ENCODE results near the gene LCN10.

Gene LCN10

DNA sequence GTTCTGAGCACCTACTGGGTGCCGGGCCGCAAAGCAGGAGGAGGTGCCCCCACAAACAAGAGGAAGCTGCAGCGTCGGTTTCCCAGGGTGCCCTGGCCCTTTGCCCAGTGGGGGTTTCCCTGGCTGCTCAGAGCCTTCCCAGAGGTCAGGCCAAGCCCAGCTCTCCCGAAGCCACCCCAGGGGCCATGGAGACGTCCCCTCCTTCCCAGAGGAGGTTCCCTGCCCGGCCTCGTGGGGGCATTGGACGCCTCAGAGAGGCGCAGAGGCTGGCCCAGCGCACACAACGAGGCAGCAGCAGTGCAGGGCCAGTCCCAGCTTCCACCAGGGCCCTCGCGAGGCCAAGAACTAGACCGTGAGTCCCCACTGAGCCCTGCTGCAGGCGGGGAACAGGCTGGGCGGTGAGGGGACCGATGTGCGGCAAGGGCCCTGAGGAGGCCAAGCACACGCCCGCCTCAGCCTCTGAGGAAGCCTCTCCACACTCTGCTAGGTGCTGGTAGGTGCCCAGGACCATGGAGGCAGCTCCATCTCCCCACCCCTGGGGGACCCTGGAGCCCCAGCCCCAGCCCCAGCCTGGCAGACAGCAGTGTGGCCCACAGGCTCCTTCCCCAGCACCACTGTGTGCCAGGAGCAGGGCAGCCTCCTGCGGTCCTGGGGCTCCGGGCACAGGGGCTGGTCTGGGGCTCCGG, 23.4 kb downstream of the LCN10 start:
- TF ChIP-seq, protein P1, sequence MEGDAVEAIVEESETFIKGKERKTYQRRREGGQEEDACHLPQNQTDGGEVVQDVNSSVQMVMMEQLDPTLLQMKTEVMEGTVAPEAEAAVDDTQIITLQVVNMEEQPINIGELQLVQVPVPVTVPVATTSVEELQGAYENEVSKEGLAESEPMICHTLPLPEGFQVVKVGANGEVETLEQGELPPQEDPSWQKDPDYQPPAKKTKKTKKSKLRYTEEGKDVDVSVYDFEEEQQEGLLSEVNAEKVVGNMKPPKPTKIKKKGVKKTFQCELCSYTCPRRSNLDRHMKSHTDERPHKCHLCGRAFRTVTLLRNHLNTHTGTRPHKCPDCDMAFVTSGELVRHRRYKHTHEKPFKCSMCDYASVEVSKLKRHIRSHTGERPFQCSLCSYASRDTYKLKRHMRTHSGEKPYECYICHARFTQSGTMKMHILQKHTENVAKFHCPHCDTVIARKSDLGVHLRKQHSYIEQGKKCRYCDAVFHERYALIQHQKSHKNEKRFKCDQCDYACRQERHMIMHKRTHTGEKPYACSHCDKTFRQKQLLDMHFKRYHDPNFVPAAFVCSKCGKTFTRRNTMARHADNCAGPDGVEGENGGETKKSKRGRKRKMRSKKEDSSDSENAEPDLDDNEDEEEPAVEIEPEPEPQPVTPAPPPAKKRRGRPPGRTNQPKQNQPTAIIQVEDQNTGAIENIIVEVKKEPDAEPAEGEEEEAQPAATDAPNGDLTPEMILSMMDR (IDR thresholded peaks at IDR 0.05; ENCODE audit: low read depth, low read length) = no peak
- no peak overlapping the region for H3K4me3 ChIP-seq (ENCODE audit: low read depth, low read length)

DNA sequence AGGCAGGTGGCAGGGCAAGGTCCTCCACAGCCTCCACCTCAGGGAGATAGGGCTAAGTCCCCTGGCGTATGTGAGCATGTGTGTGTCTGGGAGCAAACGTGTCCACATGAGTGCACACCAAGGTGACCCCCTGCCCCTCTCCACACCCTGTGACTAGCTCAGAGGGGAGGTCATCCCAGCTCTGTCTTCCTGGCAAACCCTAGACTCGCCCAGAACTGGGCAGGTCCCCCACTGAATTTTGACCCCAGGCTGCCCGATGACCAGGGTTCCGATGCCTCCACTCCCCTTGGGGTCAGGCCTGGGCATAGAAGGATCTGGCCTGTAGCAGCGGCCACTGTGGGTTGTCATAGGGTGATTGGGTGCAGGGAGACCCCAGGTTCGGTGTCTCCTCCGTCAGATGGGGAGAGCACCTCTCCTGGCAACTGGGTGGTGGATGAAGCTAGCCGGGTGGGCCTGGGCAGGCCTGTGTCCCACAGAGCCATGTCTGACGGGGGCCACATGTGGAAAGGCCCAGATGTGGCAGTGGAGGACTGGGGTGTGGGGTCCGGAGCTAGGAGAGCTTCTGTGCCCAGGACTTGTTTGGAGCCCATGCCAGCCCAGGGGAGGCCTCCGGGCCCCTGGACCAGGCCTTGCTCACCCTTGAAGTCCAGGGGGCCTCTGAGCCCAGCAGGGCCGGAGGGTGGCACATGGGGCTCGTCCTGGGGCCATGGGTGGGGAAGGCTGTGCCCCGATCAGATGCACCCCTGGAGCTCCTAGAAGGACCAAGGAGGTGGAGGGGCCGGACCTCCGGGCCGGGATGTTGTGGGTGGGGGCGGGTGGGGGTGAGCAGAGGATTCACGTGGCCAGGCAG, 24.2 kb downstream of the LCN10 start:
- no peak for DNase-seq
- Histone ChIP-seq H3K4me3 (ENCODE audit: low read depth, low read length) (no peak overlapping the region), H3K4me1 (peaks cover 43% of the 10 kb centered on the region), H3K27me3 (no peaks in the 10 kb centered on the region), H3K36me3 (peaks cover 48% of the 10 kb centered on the region), H3K9me3 (no peaks in the 10 kb centered on the region)
- TF ChIP-seq, protein P1 (IDR thresholded peaks at IDR 0.05; ENCODE audit: low read depth, low read length) = no peak

More for the DNA sequence above, 23.4 kb downstream of the LCN10 start:
- Histone ChIP-seq H3K9me3 (no peaks in the 10 kb centered on the region), H3K4me1 (peaks cover 35% of the 10 kb centered on the region), H3K27me3 (no peaks in the 10 kb centered on the region), H3K36me3 (peaks cover 50% of the 10 kb centered on the region)
- no peak for DNase-seq

DNA sequence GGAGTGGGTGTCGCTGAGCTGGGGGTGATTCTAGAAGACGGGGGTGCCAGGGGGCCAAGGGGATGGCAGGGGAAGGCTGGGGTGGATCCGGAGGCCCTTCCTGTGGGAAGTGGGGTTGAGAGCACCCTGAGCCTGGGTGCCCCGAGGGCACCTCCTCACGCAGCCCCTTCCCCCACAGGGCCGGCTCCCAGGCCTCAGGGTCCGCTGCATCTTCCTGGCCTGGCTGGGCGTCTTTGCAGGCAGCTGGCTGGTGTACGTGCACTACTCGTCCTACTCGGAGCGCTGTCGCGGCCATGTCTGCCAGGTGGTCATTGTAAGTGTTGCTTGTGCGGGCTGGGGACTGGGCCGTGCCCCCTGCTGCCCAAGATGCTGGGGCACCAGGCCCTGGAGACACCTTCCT, 25.3 kb downstream of the LCN10 start:
- no peaks in the 10 kb centered on the region for H3K27me3 ChIP-seq
- no peak for DNase-seq
- H3K9me3 ChIP-seq = no peaks in the 10 kb centered on the region
- TF ChIP-seq, protein P1 (IDR thresholded peaks at IDR 0.05; ENCODE audit: low read depth, low read length) = no peak
- H3K4me3 ChIP-seq (ENCODE audit: low read depth, low read length) = no peak overlapping the region
- H3K36me3 ChIP-seq = peaks cover 37% of the 10 kb centered on the region
- H3K4me1 ChIP-seq = peaks cover 40% of the 10 kb centered on the region

DNA sequence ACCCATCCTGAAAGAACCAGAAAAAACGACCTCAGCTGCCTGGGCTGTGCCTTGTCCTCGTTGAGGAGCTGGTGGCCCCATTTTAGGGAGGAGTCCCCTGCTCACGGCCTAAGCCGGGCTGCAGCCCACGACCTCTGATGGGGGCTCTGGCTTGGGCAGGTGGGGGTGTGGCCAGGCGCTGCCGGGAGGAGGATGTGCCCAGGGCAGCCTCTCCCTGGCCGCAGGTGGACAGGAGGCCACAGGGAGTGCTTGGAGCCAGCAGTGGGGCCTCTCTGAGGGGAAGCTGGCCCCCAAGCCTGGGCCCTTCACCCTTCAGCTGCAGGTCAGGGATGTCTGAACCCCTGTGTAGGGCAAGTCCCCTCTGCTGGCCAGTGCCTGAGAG, 27.9 kb downstream of the LCN10 start:
- Histone ChIP-seq H3K36me3 (peaks cover 23% of the 10 kb centered on the region), H3K4me1 (peaks cover 18% of the 10 kb centered on the region)

DNA sequence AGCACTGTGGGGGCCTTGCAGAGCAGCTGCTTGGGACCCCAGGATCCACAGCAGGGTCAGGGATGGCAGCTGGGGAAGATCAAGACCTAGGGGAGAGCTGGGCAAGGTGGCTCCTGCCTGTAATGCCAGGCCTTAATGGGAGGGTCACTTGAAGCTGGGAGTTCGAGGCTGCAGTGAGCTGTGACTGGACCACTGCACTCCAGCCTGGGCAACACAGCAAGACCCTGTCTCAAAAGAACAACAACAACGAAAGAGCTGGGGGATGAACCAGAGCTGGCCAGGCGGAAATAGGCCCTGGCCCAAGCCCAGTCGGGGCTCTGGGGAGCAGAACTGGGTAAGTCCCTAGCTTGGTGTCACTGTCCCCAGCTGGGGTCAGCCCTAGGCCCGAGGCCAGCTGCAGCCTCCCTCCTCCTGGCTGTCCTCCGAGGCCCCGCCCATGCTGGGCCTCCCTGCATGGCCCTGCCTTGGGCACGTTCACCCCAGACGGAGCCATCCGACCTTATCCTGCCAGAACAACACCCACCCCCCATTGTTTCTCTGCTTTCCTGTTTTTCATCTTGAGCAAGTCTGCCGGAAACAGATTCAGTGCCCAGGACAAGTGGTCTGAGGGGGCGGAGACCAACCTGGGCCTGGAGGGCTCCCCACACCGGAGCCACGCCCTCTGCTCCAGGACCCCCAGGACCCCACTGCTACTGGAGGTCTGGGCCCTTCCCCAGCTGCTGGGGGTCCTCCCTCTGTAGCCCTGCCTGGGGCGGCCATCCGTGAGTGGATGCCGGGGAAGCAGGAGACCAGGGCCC, 28.4 kb downstream of the LCN10 start:
- no peaks in the 10 kb centered on the region for H3K9me3 ChIP-seq
- H3K36me3 ChIP-seq = peaks cover 19% of the 10 kb centered on the region
- TF ChIP-seq, protein P1 (IDR thresholded peaks at IDR 0.05; ENCODE audit: low read depth, low read length) = no peak
- H3K4me3 ChIP-seq (ENCODE audit: low read depth, low read length) = peak overlapping the region; percentile 83
- H3K27me3 ChIP-seq = no peaks in the 10 kb centered on the region
- no peak for DNase-seq
- H3K4me1 ChIP-seq = peaks cover 15% of the 10 kb centered on the region

More for the DNA sequence above, 27.9 kb downstream of the LCN10 start:
- Histone ChIP-seq H3K4me3 (ENCODE audit: low read depth, low read length) (no peak overlapping the region), H3K9me3 (no peaks in the 10 kb centered on the region), H3K27me3 (no peaks in the 10 kb centered on the region)
- no peak for DNase-seq
- TF ChIP-seq, protein P1 (IDR thresholded peaks at IDR 0.05; ENCODE audit: low read depth, low read length) = no peak

All from BE2C (cell line).